Brain pericyte (primary cell): ENCODE results near the gene ZBTB12.
"Not testable (repeated sequence)": the region's sequence is repeated elsewhere in the genome, so short reads cannot be mapped to it uniquely, and the experiment has no call there.

Experiments used
- DNase-seq: peaks from one replicate; pipeline ENCODE4 v3.0.0-alpha.2; 2012; ENCODE audit warnings: low read depth, low spot score

Gene ZBTB12

GRCh38 chr6:31876357-31876756, 25.5 kb downstream of the ZBTB12 start:
- no peak for DNase-seq

- DNase-seq = no peak
Measured at GRCh38 chr6:31875877-31876276, 26.0 kb downstream of the ZBTB12 start.

- no peak for DNase-seq
Measured at GRCh38 chr6:31874836-31875572, 26.9 kb downstream of the ZBTB12 start.

GRCh38 chr6:31874084-31874670, 27.7 kb downstream of the ZBTB12 start:
- DNase-seq = no peak

GRCh38 chr6:31871046-31871659, 30.7 kb downstream of the ZBTB12 start:
- no peak for DNase-seq

GRCh38 chr6:31870385-31870921, 31.4 kb downstream of the ZBTB12 start:
- DNase-seq = no peak

- no peak for DNase-seq
Measured at GRCh38 chr6:31869343-31869742, 32.5 kb downstream of the ZBTB12 start.

GRCh38 chr6:31868658-31868971, 33.3 kb downstream of the ZBTB12 start:
- DNase-seq = not testable (repeated sequence)

GRCh38 chr6:31865205-31866118, 36.4 kb downstream of the ZBTB12 start:
- DNase-seq = no peak

GRCh38 chr6:31864818-31865204, 37.1 kb downstream of the ZBTB12 start:
- DNase-seq = no peak

- DNase-seq = not testable (repeated sequence)
Measured at GRCh38 chr6:31864123-31864562, 37.7 kb downstream of the ZBTB12 start.

GRCh38 chr6:31862344-31863235, 39.3 kb downstream of the ZBTB12 start, which contains the start of gene NEU1:
TSS of gene NEU1 (minus strand) at chr6:31862821. CDS start at chr6:31862776, 45 bp downstream.
- peak; percentile 100 for DNase-seq

GRCh38 chr6:31861919-31862343, 40.0 kb downstream of the ZBTB12 start:
- DNase-seq = no peak

GRCh38 chr6:31861150-31861549, 40.7 kb downstream of the ZBTB12 start:
- DNase-seq = no peak

- DNase-seq = no peak
Measured at GRCh38 chr6:31860349-31860748, 41.5 kb downstream of the ZBTB12 start.

- DNase-seq = no peak
Measured at GRCh38 chr6:31859923-31860322, 42.0 kb downstream of the ZBTB12 start.

- DNase-seq = no peak
Measured at GRCh38 chr6:31858707-31859106, 43.2 kb downstream of the ZBTB12 start.

GRCh38 chr6:31857774-31858173, 44.1 kb downstream of the ZBTB12 start:
- not testable (repeated sequence) for DNase-seq

GRCh38 chr6:31851980-31852718, 49.7 kb downstream of the ZBTB12 start:
- not testable (repeated sequence) for DNase-seq

GRCh38 chr6:31851485-31851832, 50.4 kb downstream of the ZBTB12 start:
- no peak for DNase-seq
